GM18861 (cell line): ENCODE measurements around the gene DHRS13.

Source experiments
- ATAC-seq: cut with Tn5 transposase; IDR thresholded peaks from one replicate; pipeline ENCODE4 v1.9.1; 2021; ENCODE audit not compliant: unreplicated experiment

DHRS13 gene

GRCh38 chr17:28902819-28903545, at the start of gene DHRS13:
Gene DHRS13, minus strand, starts transcription at chr17:28903079. Its CDS starts 135 bp downstream, at chr17:28902944.
- ATAC-seq = peak; percentile 83

- peak; percentile 58 for ATAC-seq
These were observed 49.4 kb upstream of the DHRS13 start for GRCh38 chr17:28951991-28952975.

- ATAC-seq = peak; percentile 65
These were observed 48.6 kb upstream of the DHRS13 start, which contains the start of gene PHF12 for GRCh38 chr17:28951428-28951990. Gene PHF12, minus strand, starts transcription at chr17:28951518. Its CDS starts 558 bp downstream, at chr17:28950960.

GRCh38 chr17:28950752-28951427, 48.0 kb upstream of the DHRS13 start:
- no peak for ATAC-seq

GRCh38 chr17:28950017-28950751, 47.3 kb upstream of the DHRS13 start:
- no peak for ATAC-seq

- no peak for ATAC-seq
These were observed 46.5 kb upstream of the DHRS13 start for GRCh38 chr17:28949185-28950016.

- no peak for ATAC-seq
These were observed 46.0 kb upstream of the DHRS13 start for GRCh38 chr17:28948873-28949184.

GRCh38 chr17:28948342-28948741, 45.5 kb upstream of the DHRS13 start:
- no peak for ATAC-seq

GRCh38 chr17:28947639-28948038, 44.8 kb upstream of the DHRS13 start:
- ATAC-seq = no peak

GRCh38 chr17:28946239-28946638, 43.4 kb upstream of the DHRS13 start:
- no peak for ATAC-seq

GRCh38 chr17:28944862-28945741, 42.2 kb upstream of the DHRS13 start:
- ATAC-seq = no peak

GRCh38 chr17:28944343-28944742, 41.5 kb upstream of the DHRS13 start:
- ATAC-seq = no peak

GRCh38 chr17:28942925-28943324, 40.0 kb upstream of the DHRS13 start:
- ATAC-seq = no peak

- no peak for ATAC-seq
These were observed 38.4 kb upstream of the DHRS13 start for GRCh38 chr17:28941251-28941650.

- no peak for ATAC-seq
These were observed 37.8 kb upstream of the DHRS13 start for GRCh38 chr17:28940675-28941074.

GRCh38 chr17:28940142-28940541, 37.3 kb upstream of the DHRS13 start:
- ATAC-seq = no peak

GRCh38 chr17:28938552-28938951, 35.7 kb upstream of the DHRS13 start:
- no peak for ATAC-seq

- no peak for ATAC-seq
These were observed 34.3 kb upstream of the DHRS13 start for GRCh38 chr17:28937044-28937729.
